Measurements from ENCODE around the gene C3. TPM values are rescaled to one million over a fixed set of nuclear protein-coding genes. Genes with fewer than 3 reads are reported as not detected.

Gene C3
- total RNA-seq, 3 donors from 2014 or later = 42.2 to 473 (median 261) TPM

GRCh38 chr19:6694147-6694815, 26.2 kb downstream of the C3 start:
- no peak for TF ChIP-seq CTCF (IDR thresholded peaks at IDR 0.05)
- Histone ChIP-seq H3K9me3 (no peaks in the 10 kb centered on the region), H3K4me1 (ENCODE audit: low read depth) (no peaks in the 10 kb centered on the region), H3K4me3 (no peak overlapping the region), H3K36me3 (ENCODE audit: low read depth) (no peaks in the 10 kb centered on the region)
- peak in 1 of 3 donors; percentile 31 for DNase-seq
- ATAC-seq = no peak
- intact Hi-C loops (cut with DNase I, micrococcal nuclease) = no loop called here

DNA sequence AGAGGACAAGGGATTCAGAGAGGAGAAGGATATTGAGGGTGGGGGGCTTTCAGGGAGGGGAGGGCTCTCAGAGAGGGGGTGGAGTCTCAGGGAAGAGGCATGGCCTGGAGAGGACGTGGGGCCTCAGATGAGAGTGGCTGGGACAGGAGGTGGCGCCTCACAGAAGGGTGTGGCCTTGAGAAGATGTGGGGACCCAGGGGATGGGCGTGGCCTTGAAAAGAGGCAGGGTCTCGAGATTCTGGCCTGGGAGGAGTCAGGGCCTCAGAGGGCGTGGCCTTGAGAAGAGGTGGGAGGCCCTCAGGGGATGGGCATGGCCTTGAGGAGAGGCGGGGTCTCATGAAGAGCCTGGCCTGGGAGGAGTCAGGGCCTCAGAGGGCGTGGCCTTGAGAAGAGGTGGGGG, 26.8 kb downstream of the C3 start:
- no peaks in the 10 kb centered on the region for H3K9me3 ChIP-seq
- H3K4me3 ChIP-seq = no peak overlapping the region
- DNase-seq (peak in 1 of 3 donors; percentile 40), ATAC-seq (no peak)
- intact Hi-C loops (cut with DNase I, micrococcal nuclease) = no loop called here
- H3K36me3 ChIP-seq (ENCODE audit: low read depth) = no peaks in the 10 kb centered on the region
- no peaks in the 10 kb centered on the region for H3K4me1 ChIP-seq (ENCODE audit: low read depth)
- TF ChIP-seq CTCF (IDR thresholded peaks at IDR 0.05) = no peak

DNA sequence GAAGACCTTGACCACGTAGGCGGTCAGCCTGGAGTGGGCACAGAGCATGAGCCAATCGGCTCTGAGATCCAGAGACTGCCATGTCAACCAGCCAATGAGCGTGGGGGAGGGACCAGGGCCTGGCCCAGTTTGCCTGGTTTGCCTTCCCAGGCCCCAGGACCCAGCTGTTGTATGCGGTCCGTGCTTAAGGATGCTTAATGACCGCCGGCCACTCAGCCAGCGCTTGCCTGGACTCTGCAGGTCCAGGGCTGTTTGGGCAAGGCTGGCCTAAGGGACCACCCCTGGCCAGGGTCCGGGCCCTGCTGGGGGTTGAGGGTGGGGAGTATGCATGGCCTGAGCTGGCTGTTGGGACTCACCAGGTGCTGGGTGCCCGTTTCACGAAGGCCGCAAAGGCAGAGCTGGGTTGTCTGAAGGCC, 27.4 kb downstream of the C3 start:
- Histone ChIP-seq H3K4me3 (no peak overlapping the region), H3K4me1 (ENCODE audit: low read depth) (no peaks in the 10 kb centered on the region), H3K36me3 (ENCODE audit: low read depth) (no peaks in the 10 kb centered on the region), H3K9me3 (no peaks in the 10 kb centered on the region)
- DNase-seq (peak in 1 of 3 donors; percentile 36), ATAC-seq (no peak)
- TF ChIP-seq CTCF (IDR thresholded peaks at IDR 0.05) = no peak
- intact Hi-C loops (cut with DNase I, micrococcal nuclease) = no loop called here

GRCh38 chr19:6692027-6692426, 28.4 kb downstream of the C3 start:
- intact Hi-C loops (cut with DNase I, micrococcal nuclease) = no loop called here
- H3K4me3 ChIP-seq = no peak overlapping the region
- no peaks in the 10 kb centered on the region for H3K36me3 ChIP-seq (ENCODE audit: low read depth)
- H3K4me1 ChIP-seq (ENCODE audit: low read depth) = no peaks in the 10 kb centered on the region
- ATAC-seq (no peak), DNase-seq (peak in 1 of 3 donors; percentile 12)
- H3K9me3 ChIP-seq = no peaks in the 10 kb centered on the region
- TF ChIP-seq CTCF (IDR thresholded peaks at IDR 0.05) = no peak

GRCh38 chr19:6691342-6691741, 29.1 kb downstream of the C3 start:
- H3K9me3 ChIP-seq = no peaks in the 10 kb centered on the region
- no peaks in the 10 kb centered on the region for H3K36me3 ChIP-seq (ENCODE audit: low read depth)
- TF ChIP-seq CTCF (IDR thresholded peaks at IDR 0.05) = no peak
- peak in 1 of 3 donors; percentile 6 for DNase-seq
- no peaks in the 10 kb centered on the region for H3K4me1 ChIP-seq (ENCODE audit: low read depth)
- no peak for ATAC-seq
- no peak overlapping the region for H3K4me3 ChIP-seq
- intact Hi-C loops (cut with DNase I, micrococcal nuclease) = no loop called here
